Neuronal stem cell (in vitro differentiated cells): ENCODE measurements around the gene LRRC40.
A peak's percentile ranks its signal among the peaks of the same experiment; 100 is the strongest.
"Not testable (repeated sequence)": the region's sequence is repeated elsewhere in the genome, so short reads cannot be mapped to it uniquely, and the experiment has no call there.

Experiments
- DNase-seq: peaks from one replicate; pipeline ENCODE4 v3.0.0-alpha.2; 2013; ENCODE audit warnings: low spot score
- H2AFZ ChIP-seq: one replicate; pipeline ENCODE4 v1.6.1; 2013; ENCODE audit warnings: mild to moderate bottlenecking, low read length, inconsistent platforms
- H2AK5ac ChIP-seq: 2 replicates; pipeline ENCODE4 v1.6.1; 2013; ENCODE audit warnings: low read depth, mild to moderate bottlenecking, inconsistent platforms, low read length, moderate library complexity, mixed read lengths
- H2BK120ac ChIP-seq: 2 replicates; pipeline ENCODE4 v1.6.1; 2013; ENCODE audit warnings: low read depth, mild to moderate bottlenecking, inconsistent platforms, low read length, moderate library complexity, mixed read lengths
- H2BK12ac ChIP-seq: one replicate; pipeline ENCODE4 v1.6.1; 2013; ENCODE audit warnings: low read length, inconsistent platforms
- H2BK15ac ChIP-seq: 2 replicates; pipeline ENCODE4 v1.6.1; 2013; ENCODE audit warnings: mild to moderate bottlenecking, low read length, inconsistent platforms, mixed read lengths
- H2BK5ac ChIP-seq: one replicate; pipeline ENCODE4 v1.6.1; 2013; ENCODE audit warnings: inconsistent platforms, mild to moderate bottlenecking, low read length, moderate library complexity
- H3K14ac ChIP-seq: one replicate; pipeline ENCODE4 v1.6.1; 2013; ENCODE audit warnings: low read length, inconsistent platforms
- H3K18ac ChIP-seq: 2 replicates; pipeline ENCODE4 v1.6.1; 2013; ENCODE audit warnings: low read length, inconsistent platforms
- H3K23ac ChIP-seq: 2 replicates; pipeline ENCODE4 v1.6.1; 2013; ENCODE audit warnings: low read depth, mild to moderate bottlenecking, mixed read lengths, low read length, inconsistent platforms; ENCODE audit not compliant: poor library complexity
- H3K27ac ChIP-seq: replicated peaks from 3 replicates; pipeline ENCODE4 v1.5.1; 2013; ENCODE audit warnings: low read length, inconsistent platforms
- H3K27me3 ChIP-seq, 3 experiments: 2 replicates each; pipeline ENCODE4 v1.6.1; 2013; ENCODE audit warnings: low read length in 3 of 3, mild to moderate bottlenecking in 2 of 3, inconsistent platforms in 1 of 3, low read depth in 1 of 3, mixed read lengths in 1 of 3, moderate library complexity in 1 of 3; ENCODE audit not compliant: control insufficient read depth in 3 of 3, insufficient read depth in 3 of 3
- H3K36me3 ChIP-seq, 2 donors: replicated peaks in 1 of 2; 2 replicates each; pipeline ENCODE4 v1.6.1; 2013; ENCODE audit warnings: low read length in 2 of 2; ENCODE audit not compliant: control insufficient read depth in 2 of 2, insufficient read depth in 2 of 2
- H3K4ac ChIP-seq: 2 replicates; pipeline ENCODE4 v1.6.1; 2013; ENCODE audit warnings: inconsistent platforms, mild to moderate bottlenecking, low read length, moderate library complexity
- H3K4me1 ChIP-seq, 2 donors: 1 replicate in 1 of 2; 2 replicates in 1 of 2; pipeline ENCODE4 v1.6.1; 2013; ENCODE audit warnings: low read length in 2 of 2, low read depth in 1 of 2; ENCODE audit not compliant: control insufficient read depth in 2 of 2, insufficient read depth in 1 of 2
- H3K4me2 ChIP-seq: one replicate; pipeline ENCODE4 v1.6.1; 2013; ENCODE audit warnings: mild to moderate bottlenecking, low read length, inconsistent platforms; ENCODE audit not compliant: insufficient read depth, poor library complexity, severe bottlenecking
- H3K4me3 ChIP-seq, 2 donors: 2 replicates each; pipeline ENCODE4 v1.5.1; 2013; ENCODE audit warnings: low read length in 2 of 2, mild to moderate bottlenecking in 2 of 2, inconsistent platforms in 1 of 2, moderate library complexity in 1 of 2
- H3K79me1 ChIP-seq: one replicate; pipeline ENCODE4 v1.6.1; 2013; ENCODE audit warnings: low read depth, mild to moderate bottlenecking, inconsistent platforms, low read length, moderate library complexity
- H3K9ac ChIP-seq: one replicate; pipeline ENCODE4 v1.6.1; 2013; ENCODE audit warnings: mild to moderate bottlenecking, low read depth, low read length, inconsistent platforms; ENCODE audit not compliant: poor library complexity
- H3K9me3 ChIP-seq, 2 donors: replicated peaks in 1 of 2; 2 replicates each; pipeline versions ENCODE3 to v1.6.1; 2013; ENCODE audit warnings: low read length in 2 of 2, mild to moderate bottlenecking in 2 of 2, inconsistent platforms in 1 of 2, low read depth in 1 of 2, mixed read lengths in 1 of 2, moderate library complexity in 1 of 2; ENCODE audit not compliant: control insufficient read depth in 2 of 2, insufficient read depth in 1 of 2
- H4K8ac ChIP-seq: one replicate; pipeline ENCODE4 v1.6.1; 2013; ENCODE audit warnings: low read depth, mild to moderate bottlenecking, inconsistent platforms, low read length, moderate library complexity
- H4K91ac ChIP-seq: one replicate; pipeline ENCODE4 v1.6.1; 2013; ENCODE audit warnings: low read length, low read depth, mild to moderate bottlenecking, inconsistent platforms; ENCODE audit not compliant: poor library complexity
- WGBS, 2 donors: extraction: QIAGEN DNeasy Blood & Tissue Kit; methylation state at CpG; one replicate each; pipeline ENCODE4 v1.1.7; 2013; ENCODE audit warnings: missing lambda C conversion rate in 2 of 2, mixed read lengths in 1 of 2; ENCODE audit not compliant: insufficient read length in 2 of 2, insufficient replicate concordance in 1 of 2; ENCODE audit errors: extremely low coverage in 2 of 2; 5-methylcytosine and 5-hydroxymethylcytosine counted together

Gene LRRC40

DNA sequence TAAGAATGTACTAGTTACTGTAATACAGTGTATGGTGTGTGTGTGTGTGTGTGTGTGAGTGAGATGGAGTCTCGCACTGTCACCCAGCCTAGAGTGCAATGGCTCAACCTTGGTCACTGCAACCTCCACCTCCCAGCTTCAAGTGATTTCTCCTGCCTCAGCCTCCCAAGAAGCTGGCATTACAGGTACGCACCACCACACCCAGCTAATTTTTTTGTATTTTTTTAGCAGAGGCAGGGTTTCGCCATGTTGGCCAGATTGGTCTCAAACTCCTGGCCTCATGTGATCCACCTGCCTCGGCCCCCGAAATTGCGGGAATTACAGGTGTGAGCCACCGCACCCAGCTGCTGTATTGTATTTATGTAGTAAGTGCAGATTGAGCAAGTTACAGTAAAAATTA lies 2.9 kb upstream of the LRRC40 start:
- no peak overlapping the region for H3K4ac ChIP-seq
- WGBS, 2 donors = no CpG with 5 or more reads among the region's 7 CpGs
- peaks cover 8% of the 10 kb centered on the region for H3K79me1 ChIP-seq
- H3K9ac ChIP-seq = no peak overlapping the region
- H3K27ac ChIP-seq = no peak overlapping the region
- no peaks in the 10 kb centered on the region for H3K9me3 ChIP-seq
- H3K4me1 ChIP-seq = peaks cover 2 to 3% of the 10 kb centered on the region in 2 donors
- H2AK5ac ChIP-seq = no peak overlapping the region
- H4K8ac ChIP-seq = no peak overlapping the region
- no peak overlapping the region for H2BK12ac ChIP-seq
- no peak overlapping the region for H2BK120ac ChIP-seq
- H3K4me2 ChIP-seq = no peak overlapping the region
- H4K91ac ChIP-seq = no peak overlapping the region
- H3K27me3 ChIP-seq = no peaks in the 10 kb centered on the region
- no peak overlapping the region for H3K4me3 ChIP-seq
- no peak overlapping the region for H2AFZ ChIP-seq
- DNase-seq = no peak
- H3K36me3 ChIP-seq = peaks cover 6 to 49% of the 10 kb centered on the region in 2 donors
- H2BK15ac ChIP-seq = no peak overlapping the region
- no peak overlapping the region for H3K14ac ChIP-seq
- H2BK5ac ChIP-seq = no peak overlapping the region
- H3K18ac ChIP-seq = no peak overlapping the region
- H3K23ac ChIP-seq = no peak overlapping the region

DNA sequence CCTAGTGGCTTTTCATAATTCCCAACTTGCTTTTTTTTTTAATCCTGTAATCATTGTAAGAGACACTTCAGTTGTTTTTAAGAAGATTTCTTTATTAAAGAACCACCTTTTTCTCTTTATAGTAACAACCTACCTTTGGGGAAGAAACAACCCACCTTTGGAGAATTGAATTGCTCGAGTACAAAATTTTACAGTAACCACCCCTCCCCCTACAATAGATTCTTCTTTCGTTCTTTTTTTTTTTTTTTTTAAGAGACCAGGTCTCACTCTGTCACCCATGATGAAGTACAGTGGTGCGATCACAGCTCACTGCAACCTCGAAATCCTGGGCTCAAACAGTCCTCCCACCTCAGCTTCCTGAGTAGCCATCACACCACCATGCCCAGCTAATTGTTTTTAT lies 2.1 kb upstream of the LRRC40 start:
- Histone ChIP-seq H3K18ac (no peak overlapping the region), H2BK12ac (no peak overlapping the region), H3K14ac (no peak overlapping the region), H3K4me1 (peaks cover 2 to 3% of the 10 kb centered on the region in 2 donors), H3K9ac (no peak overlapping the region), H4K91ac (no peak overlapping the region), H3K79me1 (peaks cover 8% of the 10 kb centered on the region), H2BK15ac (no peak overlapping the region), H2AFZ (no peak overlapping the region), H3K27me3 (no peaks in the 10 kb centered on the region), H2BK120ac (no peak overlapping the region), H3K23ac (no peak overlapping the region), H3K27ac (no peak overlapping the region), H3K4ac (no peak overlapping the region), H3K36me3 (peaks cover 6 to 45% of the 10 kb centered on the region in 2 donors), H4K8ac (no peak overlapping the region), H3K4me3 (no peak overlapping the region), H3K9me3 (no peaks in the 10 kb centered on the region), H2AK5ac (no peak overlapping the region), H2BK5ac (no peak overlapping the region), H3K4me2 (no peak overlapping the region)
- DNase-seq = no peak
- WGBS, 2 donors = no CpG with 5 or more reads among the region's 4 CpGs

DNA sequence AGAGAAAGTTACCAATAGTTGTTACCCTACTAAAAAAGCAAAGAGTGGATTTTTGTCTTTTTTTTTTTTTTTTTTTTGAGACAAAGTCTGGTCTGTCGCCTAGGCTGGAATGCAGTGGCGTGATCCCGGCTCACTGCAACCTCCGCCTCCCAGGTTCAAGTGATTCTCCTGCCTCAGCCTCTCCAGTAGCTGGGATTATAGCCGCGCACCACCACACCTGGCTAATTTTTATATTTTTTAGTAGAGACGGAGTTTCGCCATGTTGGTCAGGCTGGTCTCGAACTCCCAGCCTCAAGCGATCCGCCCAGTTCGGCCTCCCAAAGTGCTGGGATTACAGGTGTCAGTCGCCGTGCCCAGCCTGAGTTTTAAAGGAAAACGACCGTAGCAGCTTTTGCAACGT lies 1.5 kb upstream of the LRRC40 start:
- H3K18ac ChIP-seq, H2BK5ac ChIP-seq, H3K4me1 ChIP-seq, H2AFZ ChIP-seq, H2BK120ac ChIP-seq, H3K9ac ChIP-seq, H2BK15ac ChIP-seq, H4K8ac ChIP-seq, H3K4me2 ChIP-seq, DNase-seq, H3K4ac ChIP-seq, H3K27me3 ChIP-seq, H2BK12ac ChIP-seq, H2AK5ac ChIP-seq, H3K79me1 ChIP-seq, H3K23ac ChIP-seq, H3K27ac ChIP-seq, H3K9me3 ChIP-seq, H3K14ac ChIP-seq, H4K91ac ChIP-seq: not testable (repeated sequence)
- WGBS, 2 donors = no CpG with 5 or more reads among the region's 17 CpGs
- H3K36me3 ChIP-seq = peaks cover 6 to 40% of the 10 kb centered on the region in 2 donors
- H3K4me3 ChIP-seq = peak overlapping the region in 1 of 2 donors; percentile 89

DNA sequence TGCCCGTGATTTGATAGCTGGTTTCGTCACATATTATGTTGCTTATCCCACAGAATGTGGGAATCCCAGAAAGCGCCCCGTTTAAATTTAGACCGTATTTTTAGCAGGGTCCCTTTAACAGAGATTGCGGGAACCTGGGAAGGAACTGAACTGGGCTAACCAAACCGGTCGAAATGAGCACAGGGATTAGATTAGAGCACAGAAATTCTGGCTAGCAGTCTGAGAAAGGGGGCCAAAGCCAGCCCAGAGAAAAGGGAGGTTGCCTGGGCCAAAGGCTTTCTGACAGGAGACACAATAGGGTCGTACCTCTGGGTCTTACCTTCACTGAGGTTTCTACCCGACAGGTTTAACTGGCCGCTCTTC lies 327 bp downstream of the LRRC40 start:
- no peak overlapping the region for H3K4ac ChIP-seq
- no peak overlapping the region for H4K91ac ChIP-seq
- H4K8ac ChIP-seq = no peak overlapping the region
- H3K18ac ChIP-seq = peak overlapping the region; percentile 70
- peaks cover 2 to 3% of the 10 kb centered on the region in 2 donors for H3K4me1 ChIP-seq
- peak overlapping the region; percentile 92 for H3K23ac ChIP-seq
- H2BK15ac ChIP-seq = no peak overlapping the region
- no peak overlapping the region for H3K27ac ChIP-seq
- H2AK5ac ChIP-seq = no peak overlapping the region
- no peaks in the 10 kb centered on the region for H3K9me3 ChIP-seq
- WGBS, 2 donors = no CpG with 5 or more reads among the region's 11 CpGs
- H3K36me3 ChIP-seq = peaks cover 6 to 39% of the 10 kb centered on the region in 2 donors
- H3K9ac ChIP-seq = peak overlapping the region; percentile 86
- H2BK5ac ChIP-seq = no peak overlapping the region
- peak overlapping the region; percentile 88 to 89 for H3K4me3 ChIP-seq
- DNase-seq = no peak
- H3K14ac ChIP-seq = no peak overlapping the region
- H2AFZ ChIP-seq = peak overlapping the region; percentile 91
- H2BK12ac ChIP-seq = no peak overlapping the region
- peak overlapping the region; percentile 64 for H3K4me2 ChIP-seq
- H2BK120ac ChIP-seq = no peak overlapping the region
- peaks cover 5% of the 10 kb centered on the region for H3K79me1 ChIP-seq
- no peaks in the 10 kb centered on the region for H3K27me3 ChIP-seq
